A549 treated with Mapracorat at 1 μM for 4 hours (cell line): Measurements from ENCODE around the gene OPN5. TPM values are rescaled to one million over a fixed set of nuclear protein-coding genes. Genes with fewer than 3 reads are reported as not detected.

Experiments used
- total RNA-seq: library from RNA; stranded (reverse); fragments of 200-300 nt; extraction: Qiagen RNA extraction; gene quantifications from 5 replicates; pipeline ENCODE4 v1.2.3, GENCODE V29; 2022

The OPN5 gene, protein sequence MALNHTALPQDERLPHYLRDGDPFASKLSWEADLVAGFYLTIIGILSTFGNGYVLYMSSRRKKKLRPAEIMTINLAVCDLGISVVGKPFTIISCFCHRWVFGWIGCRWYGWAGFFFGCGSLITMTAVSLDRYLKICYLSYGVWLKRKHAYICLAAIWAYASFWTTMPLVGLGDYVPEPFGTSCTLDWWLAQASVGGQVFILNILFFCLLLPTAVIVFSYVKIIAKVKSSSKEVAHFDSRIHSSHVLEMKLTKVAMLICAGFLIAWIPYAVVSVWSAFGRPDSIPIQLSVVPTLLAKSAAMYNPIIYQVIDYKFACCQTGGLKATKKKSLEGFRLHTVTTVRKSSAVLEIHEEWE
- total RNA-seq = not detected in 5 replicates

DNA sequence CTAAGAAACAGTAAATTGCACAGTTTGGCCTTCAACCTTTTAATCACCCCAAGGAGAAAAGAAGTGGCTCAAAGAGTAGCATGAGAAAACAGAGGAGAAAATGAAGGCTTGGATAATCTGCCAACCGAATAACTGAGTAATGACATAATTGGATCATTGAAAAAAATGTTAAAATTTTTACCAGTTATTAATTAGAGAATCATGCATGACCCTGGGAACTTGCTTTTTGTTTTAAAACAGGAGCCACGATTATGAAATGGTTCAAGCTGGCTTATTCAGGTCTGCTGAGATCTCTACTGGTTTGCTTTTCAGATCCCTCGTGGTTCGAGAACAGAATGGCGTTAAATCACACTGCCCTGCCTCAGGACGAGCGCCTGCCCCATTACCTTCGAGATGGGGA is at the start of gene OPN5:
Gene OPN5 (plus strand): TSS at position 301 of the 400 bp plus-strand sequence. CDS start 35 bp downstream, at position 336.

Other genes with a start within 250 kb of the OPN5 start
- gene ADGRF4, start 83.5 kb upstream of the OPN5 start, total RNA-seq = 11.9 to 15.7 TPM (median 13.3 TPM) in 5 replicates